Esophagus squamous epithelium (tissue), 5 donors: ENCODE results near the gene FILIP1L. TPM values are rescaled to one million over a fixed set of nuclear protein-coding genes. Genes with fewer than 3 reads are reported as not detected.
A peak's percentile ranks its signal among the peaks of the same experiment; 100 is the strongest.

Experiments used
- DNase-seq: peaks from one replicate; lab custom pipeline; 2025; lab: John Stamatoyannopoulos, UW
- H3K27ac ChIP-seq, 4 donors: fragments of 200-600 bp; sonication (generic); one replicate each; pipeline ENCODE4 v1.5.1; 2016 to 2019; ENCODE audit warnings: mild to moderate bottlenecking in 1 of 4
- H3K27me3 ChIP-seq, 4 donors: fragments of 200-600 bp; sonication (generic); 1 replicate in 3 of 4; 2 replicates in 1 of 4; pipeline versions ENCODE4 v1.5.1 to v1.6.0; 2017 to 2021; ENCODE audit warnings: antibody characterized with exemption in 1 of 4
- H3K36me3 ChIP-seq, 3 donors: fragments of 200-600 bp; sonication (generic); one replicate each; pipeline ENCODE4 v1.5.1; 2016 to 2019
- H3K4me1 ChIP-seq, 3 donors: fragments of 200-600 bp; sonication (generic); one replicate each; pipeline ENCODE4 v1.5.1; 2017 to 2019
- H3K4me3 ChIP-seq, 4 donors: fragments of 200-600 bp; sonication (generic); 1 replicate in 3 of 4; 2 replicates in 1 of 4; pipeline ENCODE4 v1.5.1; 2016 to 2019; ENCODE audit warnings: mild to moderate bottlenecking in 2 of 4, moderate library complexity in 1 of 4
- H3K9me3 ChIP-seq, 3 donors: fragments of 200-600 bp; sonication (generic); one replicate each; pipeline ENCODE4 v1.5.1; 2016 to 2019
- CTCF ChIP-seq, 6 experiments: fragments of 450-650 bp in 4 of 6; fragments of 200-600 bp in 2 of 6; sonication (generic) in 2 of 6; IDR thresholded peaks; one replicate each; pipeline ENCODE4 v1.5.1; 2016 to 2019; ENCODE audit warnings: antibody characterized with exemption in 6 of 6, mild to moderate bottlenecking in 4 of 6, moderate library complexity in 4 of 6
- POLR2A ChIP-seq, 4 donors: fragments of 450-650 bp; IDR thresholded peaks; one replicate each; pipeline ENCODE4 v1.6.1; 2017; ENCODE audit warnings: antibody characterized with exemption in 4 of 4, mild to moderate bottlenecking in 4 of 4, moderate library complexity in 3 of 4
- WGBS, 2 donors: methylation state at CpG; one replicate each; pipeline ENCODE4 v1.1.5; 2018; 5-methylcytosine and 5-hydroxymethylcytosine counted together
- intact Hi-C: fragments of 100-400 bp; cut with DNase I; formaldehyde crosslinking; loops from one replicate; pipeline ENCODE4 v1.15.0; 2022
- total RNA-seq, 4 donors: library from RNA; depleted of rRNA; stranded (reverse); fragments of >200 nt; gene quantifications; one replicate each; pipeline ENCODE4 v1.1.0, GENCODE V29; 2016
- donor health status: DM: yes; HTN: yes; CAD: no.

Gene FILIP1L
- total RNA-seq, 4 donors from 2014 or later = 2.5 to 23.5 (median 10.7) TPM

- 50 to 53% methylated on average over 3 to 4 of the region's 4 CpGs for WGBS, 2 donors
- Histone ChIP-seq H3K27me3 (peaks cover 0 to 5% (median 0%) of the 10 kb centered on the region in 4 donors), H3K9me3 (no peaks in the 10 kb centered on the region), H3K4me1 (peaks cover 18 to 51% (median 23%) of the 10 kb centered on the region in 3 donors), H3K27ac (peak overlapping the region in 3 of 4 donors; percentile 49 to 60 (median 55)), H3K4me3 (no peak overlapping the region), H3K36me3 (no peaks in the 10 kb centered on the region)
- TF ChIP-seq POLR2A (IDR thresholded peaks at IDR 0.05) (no peak), CTCF (IDR thresholded peaks at IDR 0.05) (no peak)
- DNase-seq = no peak
- intact Hi-C loops = no loop called here
These were observed 170.2 kb downstream of the FILIP1L start for GRCh38 chr3:99943931-99944761.

GRCh38 chr3:99941211-99941610, 173.1 kb downstream of the FILIP1L start:
- H3K4me1 ChIP-seq = peaks cover 23 to 63% (median 26%) of the 10 kb centered on the region in 3 donors

GRCh38 chr3:99940350-99940749, 174.0 kb downstream of the FILIP1L start:
- WGBS, 2 donors = 73 to 86% methylated on average over 2 of the region's 2 CpGs
- peak overlapping the region in 3 of 4 donors; percentile 36 to 68 (median 58) for H3K27ac ChIP-seq
- H3K4me1 ChIP-seq = peaks cover 16 to 63% (median 25%) of the 10 kb centered on the region in 3 donors
- intact Hi-C loops = no loop called here
- H3K4me3 ChIP-seq = no peak overlapping the region
- peaks cover 0 to 5% (median 0%) of the 10 kb centered on the region in 4 donors for H3K27me3 ChIP-seq
- no peaks in the 10 kb centered on the region for H3K9me3 ChIP-seq
- TF ChIP-seq CTCF (IDR thresholded peaks at IDR 0.05) (no peak), POLR2A (IDR thresholded peaks at IDR 0.05) (no peak)
- no peak for DNase-seq
- no peaks in the 10 kb centered on the region for H3K36me3 ChIP-seq

More at GRCh38 chr3:99941211-99941610, 173.1 kb downstream of the FILIP1L start:
- no peak overlapping the region for H3K4me3 ChIP-seq
- H3K27ac ChIP-seq = peak overlapping the region in 1 of 4 donors; percentile 58
- TF ChIP-seq CTCF (IDR thresholded peaks at IDR 0.05) = no peak
- TF ChIP-seq POLR2A (IDR thresholded peaks at IDR 0.05) = no peak
- intact Hi-C loops = no loop called here
- DNase-seq = no peak
- no peaks in the 10 kb centered on the region for H3K36me3 ChIP-seq
- 63 to 68% methylated on average over 1 of the region's 1 CpG for WGBS, 2 donors
- H3K9me3 ChIP-seq = no peaks in the 10 kb centered on the region
- H3K27me3 ChIP-seq = peaks cover 0 to 5% (median 0%) of the 10 kb centered on the region in 4 donors

- no peak for DNase-seq
- Histone ChIP-seq H3K27ac (peak overlapping the region in 3 of 4 donors; percentile 36 to 68 (median 58)), H3K4me3 (no peak overlapping the region), H3K4me1 (peaks cover 12 to 63% (median 22%) of the 10 kb centered on the region in 3 donors), H3K9me3 (no peaks in the 10 kb centered on the region), H3K36me3 (no peaks in the 10 kb centered on the region), H3K27me3 (peaks cover 0 to 5% (median 0%) of the 10 kb centered on the region in 4 donors)
- intact Hi-C loops = no loop called here
- WGBS, 2 donors = 38 to 77% methylated on average over 1 of the region's 1 CpG
- no peak for TF ChIP-seq POLR2A (IDR thresholded peaks at IDR 0.05)
- no peak for TF ChIP-seq CTCF (IDR thresholded peaks at IDR 0.05)
These were observed 174.4 kb downstream of the FILIP1L start for GRCh38 chr3:99939876-99940275.
